ENCODE measurements around the gene GPR137B. TPM values are rescaled to one million over a fixed set of nuclear protein-coding genes. Genes with fewer than 3 reads are reported as not detected.

Gene GPR137B
- total RNA-seq, 4 donors from 2014 or later = 0.75 to 5.5 (median 5.4) TPM

- intact Hi-C loops (cut with DNase I; ENCODE audit: low total_unique reads) = no loop called here
- H3K27me3 ChIP-seq = no peaks in the 10 kb centered on the region
- in situ Hi-C loops (cut with MboI; ENCODE audit: low sequenced_read_pairs in 4 of 4) = no loop called here
- H3K4me1 ChIP-seq = no peaks in the 10 kb centered on the region
- H3K4me3 ChIP-seq = no peak overlapping the region
- no peaks in the 10 kb centered on the region for H3K9me3 ChIP-seq
- no peaks in the 10 kb centered on the region for H3K36me3 ChIP-seq
- DNase-seq = no peak
- no peak overlapping the region for H3K27ac ChIP-seq
- TF ChIP-seq POLR2A (IDR thresholded peaks at IDR 0.05) (no peak), CTCF (IDR thresholded peaks at IDR 0.05 in 4 of 5, conservative IDR thresholded peaks at IDR 0.05 in 1 of 5) (no peak)
- ATAC-seq = no peak
Observed at GRCh38 chr1:236193184-236193583, 50.8 kb downstream of the GPR137B start.

- no peak for TF ChIP-seq CTCF (IDR thresholded peaks at IDR 0.05 in 4 of 5, conservative IDR thresholded peaks at IDR 0.05 in 1 of 5)
- TF ChIP-seq POLR2A (IDR thresholded peaks at IDR 0.05) = no peak
- peaks cover 0 to 9% (median 0%) of the 10 kb centered on the region in 3 donors for H3K9me3 ChIP-seq
- ATAC-seq = no peak
- no peak for DNase-seq
- no peaks in the 10 kb centered on the region for H3K36me3 ChIP-seq
- no peaks in the 10 kb centered on the region for H3K4me1 ChIP-seq
- H3K27ac ChIP-seq = no peak overlapping the region
- H3K4me3 ChIP-seq = no peak overlapping the region
- in situ Hi-C loops (cut with MboI; ENCODE audit: low sequenced_read_pairs in 4 of 4) (no loop called here), intact Hi-C loops (cut with DNase I; ENCODE audit: low total_unique reads) (no loop called here)
- H3K27me3 ChIP-seq = no peaks in the 10 kb centered on the region
Observed at GRCh38 chr1:236200925-236201324, 58.6 kb downstream of the GPR137B start.

- Histone ChIP-seq H3K27me3 (no peaks in the 10 kb centered on the region), H3K4me3 (no peak overlapping the region), H3K27ac (no peak overlapping the region), H3K36me3 (no peaks in the 10 kb centered on the region), H3K4me1 (no peaks in the 10 kb centered on the region), H3K9me3 (peaks cover 0 to 9% (median 0%) of the 10 kb centered on the region in 3 donors)
- intact Hi-C loops (cut with DNase I; ENCODE audit: low total_unique reads) = no loop called here
- DNase-seq = no peak
- TF ChIP-seq CTCF (IDR thresholded peaks at IDR 0.05 in 4 of 5, conservative IDR thresholded peaks at IDR 0.05 in 1 of 5) (no peak), POLR2A (IDR thresholded peaks at IDR 0.05) (no peak)
- in situ Hi-C loops (cut with MboI; ENCODE audit: low sequenced_read_pairs in 4 of 4) = no loop called here
- ATAC-seq = no peak
Observed at GRCh38 chr1:236201786-236202185, 59.4 kb downstream of the GPR137B start.

GRCh38 chr1:236204039-236204438 lies 61.7 kb downstream of the GPR137B start:
- H3K4me3 ChIP-seq = no peak overlapping the region
- DNase-seq (no peak), ATAC-seq (no peak)
- H3K4me1 ChIP-seq = no peaks in the 10 kb centered on the region
- no peaks in the 10 kb centered on the region for H3K27me3 ChIP-seq
- peaks cover 0 to 9% (median 0%) of the 10 kb centered on the region in 3 donors for H3K9me3 ChIP-seq
- TF ChIP-seq POLR2A (IDR thresholded peaks at IDR 0.05) (no peak), CTCF (IDR thresholded peaks at IDR 0.05 in 4 of 5, conservative IDR thresholded peaks at IDR 0.05 in 1 of 5) (no peak)
- intact Hi-C loops (cut with DNase I; ENCODE audit: low total_unique reads) = no loop called here
- in situ Hi-C loops (cut with MboI; ENCODE audit: low sequenced_read_pairs in 4 of 4) = no loop called here
- H3K36me3 ChIP-seq = no peaks in the 10 kb centered on the region
- no peak overlapping the region for H3K27ac ChIP-seq

- Histone ChIP-seq H3K27me3 (no peaks in the 10 kb centered on the region), H3K27ac (no peak overlapping the region), H3K36me3 (no peaks in the 10 kb centered on the region), H3K4me3 (no peak overlapping the region), H3K4me1 (no peaks in the 10 kb centered on the region), H3K9me3 (peaks cover 0 to 9% (median 0%) of the 10 kb centered on the region in 3 donors)
- no peak for TF ChIP-seq POLR2A (IDR thresholded peaks at IDR 0.05)
- TF ChIP-seq CTCF (IDR thresholded peaks at IDR 0.05 in 4 of 5, conservative IDR thresholded peaks at IDR 0.05 in 1 of 5) = no peak
- intact Hi-C loops (cut with DNase I; ENCODE audit: low total_unique reads) = no loop called here
- in situ Hi-C loops (cut with MboI; ENCODE audit: low sequenced_read_pairs in 4 of 4) = no loop called here
- DNase-seq (no peak), ATAC-seq (no peak)
Observed at GRCh38 chr1:236204656-236205055, 62.3 kb downstream of the GPR137B start.
